Chondrocyte (in vitro differentiated cells): ENCODE measurements around the gene BCKDHA. TPM values are rescaled to one million over a fixed set of nuclear protein-coding genes. Genes with fewer than 3 reads are reported as not detected.
A peak's percentile ranks its signal among the peaks of the same experiment; 100 is the strongest.

Experiments used
- DNase-seq: peaks from one replicate; pipeline ENCODE4 v3.0.0; 2021; ENCODE audit warnings: mixed read lengths, low spot score
- H3K27ac Mint-ChIP-seq: one replicate; pipeline ENCODE4 v1.8.0; 2021; ENCODE audit warnings: mild to moderate bottlenecking, moderate library complexity, mixed read lengths; ENCODE audit not compliant: unreplicated experiment
- H3K27me3 Mint-ChIP-seq: 2 replicates; pipeline ENCODE4 v1.8.0; 2021; ENCODE audit warnings: low read depth, mixed read lengths
- H3K36me3 Mint-ChIP-seq: 2 replicates; pipeline ENCODE4 v1.8.0; 2021; ENCODE audit warnings: low read depth, mixed read lengths
- H3K4me1 Mint-ChIP-seq: 2 replicates; pipeline ENCODE4 v1.8.0; 2021; ENCODE audit warnings: low read depth, mild to moderate bottlenecking, mixed read lengths
- H3K4me3 Mint-ChIP-seq: one replicate; pipeline ENCODE4 v1.8.0; 2021; ENCODE audit warnings: mild to moderate bottlenecking, moderate library complexity, mixed read lengths; ENCODE audit not compliant: unreplicated experiment
- H3K9me3 Mint-ChIP-seq: 2 replicates; pipeline ENCODE4 v1.8.0; 2021; ENCODE audit warnings: low read depth, mixed read lengths
- CTCF ChIP-seq: fragments of 200-600 bp; sonication (generic); IDR thresholded peaks from 2 replicates; pipeline ENCODE4 v1.5.0; 2021; ENCODE audit warnings: antibody characterized with exemption, mild to moderate bottlenecking, moderate library complexity
- total RNA-seq: library from RNA; stranded (reverse); gene quantifications from 3 replicates; pipeline ENCODE4 v1.2.1, GENCODE V29; 2021

BCKDHA gene
- total RNA-seq, 1 donor from 2014 or later, result 14.0 TPM

GRCh38 chr19:41449079-41449864 is 51.7 kb downstream of the BCKDHA start:
- Mint-ChIP-seq H3K9me3 (no peaks in the 10 kb centered on the region), H3K36me3 (no peaks in the 10 kb centered on the region), H3K27ac (no peak overlapping the region), H3K4me3 (peak overlapping the region; percentile 46), H3K4me1 (peaks cover 4% of the 10 kb centered on the region), H3K27me3 (peaks cover 24% of the 10 kb centered on the region)
- TF ChIP-seq CTCF, result peak; percentile 96
- peak; percentile 36 for DNase-seq

- Mint-ChIP-seq H3K4me1 (peaks cover 4% of the 10 kb centered on the region), H3K27ac (no peak overlapping the region), H3K27me3 (peaks cover 26% of the 10 kb centered on the region), H3K4me3 (no peak overlapping the region), H3K36me3 (no peaks in the 10 kb centered on the region), H3K9me3 (no peaks in the 10 kb centered on the region)
- no peak for DNase-seq
- no peak for TF ChIP-seq CTCF
Measured at GRCh38 chr19:41449865-41450178, 52.2 kb downstream of the BCKDHA start.

- H3K27ac Mint-ChIP-seq, result no peak overlapping the region
- TF ChIP-seq CTCF, result no peak
- H3K36me3 Mint-ChIP-seq, result no peaks in the 10 kb centered on the region
- no peaks in the 10 kb centered on the region for H3K9me3 Mint-ChIP-seq
- H3K4me3 Mint-ChIP-seq, result no peak overlapping the region
- peaks cover 4% of the 10 kb centered on the region for H3K4me1 Mint-ChIP-seq
- peaks cover 30% of the 10 kb centered on the region for H3K27me3 Mint-ChIP-seq
- DNase-seq, result no peak
Measured at GRCh38 chr19:41452584-41453275, 55.1 kb downstream of the BCKDHA start.

- TF ChIP-seq CTCF, result no peak
- no peaks in the 10 kb centered on the region for H3K9me3 Mint-ChIP-seq
- no peaks in the 10 kb centered on the region for H3K36me3 Mint-ChIP-seq
- H3K27me3 Mint-ChIP-seq, result peaks cover 42% of the 10 kb centered on the region
- DNase-seq, result no peak
- no peak overlapping the region for H3K4me3 Mint-ChIP-seq
- H3K4me1 Mint-ChIP-seq, result no peaks in the 10 kb centered on the region
- H3K27ac Mint-ChIP-seq, result no peak overlapping the region
Measured at GRCh38 chr19:41455936-41456335, 58.3 kb downstream of the BCKDHA start.

- Mint-ChIP-seq H3K4me1 (no peaks in the 10 kb centered on the region), H3K27ac (no peak overlapping the region), H3K36me3 (no peaks in the 10 kb centered on the region), H3K4me3 (no peak overlapping the region), H3K27me3 (peaks cover 46% of the 10 kb centered on the region), H3K9me3 (no peaks in the 10 kb centered on the region)
- DNase-seq, result no peak
- no peak for TF ChIP-seq CTCF
Measured at GRCh38 chr19:41456342-41456918, 58.8 kb downstream of the BCKDHA start.
